Measurements from ENCODE around the gene PRPH2.

GRCh38 chr6:42769051-42769450 lies 46.7 kb upstream of the PRPH2 start:
- TF ChIP-seq CTCF (IDR thresholded peaks at IDR 0.05), result no peak
- no peak for TF ChIP-seq POLR2A (IDR thresholded peaks at IDR 0.05)

Data from thyroid gland (tissue), 4 donors.